H9 (cell line): ENCODE measurements around the gene SOX12. TPM values are rescaled to one million over a fixed set of nuclear protein-coding genes. Genes with fewer than 3 reads are reported as not detected.

Experiments used
- DNase-seq: peaks from one replicate; pipeline ENCODE4 v3.0.0-alpha.2; 2017
- H2AFZ ChIP-seq: one replicate; pipeline ENCODE4 v1.6.1; 2013; ENCODE audit warnings: mild to moderate bottlenecking, low read length, control low read depth, moderate library complexity
- H2AK5ac ChIP-seq: 2 replicates; pipeline ENCODE4 v1.6.1; 2013; ENCODE audit warnings: low read length, control low read depth, mixed read lengths; ENCODE audit not compliant: insufficient read length
- H2BK120ac ChIP-seq: one replicate; pipeline ENCODE4 v1.6.1; 2013; ENCODE audit warnings: low read depth, mild to moderate bottlenecking, low read length, control low read depth, inconsistent platforms; ENCODE audit not compliant: poor library complexity, severe bottlenecking
- H2BK12ac ChIP-seq: 2 replicates; pipeline ENCODE4 v1.6.1; 2013; ENCODE audit warnings: low read length, control low read depth, mixed read lengths, low read depth; ENCODE audit not compliant: insufficient read length
- H2BK15ac ChIP-seq: 2 replicates; pipeline ENCODE4 v1.6.1; 2013; ENCODE audit warnings: low read depth, low read length, control low read depth
- H2BK20ac ChIP-seq: one replicate; pipeline ENCODE4 v1.6.1; 2013; ENCODE audit warnings: low read depth, mild to moderate bottlenecking, low read length, control low read depth, inconsistent platforms; ENCODE audit not compliant: poor library complexity, severe bottlenecking
- H2BK5ac ChIP-seq: 2 replicates; pipeline ENCODE4 v1.6.1; 2013; ENCODE audit warnings: low read length, control low read depth, mixed read lengths; ENCODE audit not compliant: insufficient read length
- H3K14ac ChIP-seq: 2 replicates; pipeline ENCODE4 v1.6.1; 2013; ENCODE audit warnings: low read length, control low read depth; ENCODE audit not compliant: insufficient read depth
- H3K18ac ChIP-seq: 2 replicates; pipeline ENCODE4 v1.6.1; 2013; ENCODE audit warnings: low read depth, mild to moderate bottlenecking, mixed read lengths, low read length, control low read depth; ENCODE audit not compliant: insufficient read length
- H3K23ac ChIP-seq: 2 replicates; pipeline ENCODE4 v1.6.1; 2013; ENCODE audit warnings: low read length, control low read depth, mixed read lengths, low read depth; ENCODE audit not compliant: insufficient read length
- H3K23me2 ChIP-seq: 2 replicates; pipeline ENCODE4 v1.6.1; 2013; ENCODE audit warnings: low read depth, mild to moderate bottlenecking, mixed read lengths, low read length, control low read depth; ENCODE audit not compliant: insufficient read length, poor library complexity, severe bottlenecking
- H3K27ac ChIP-seq: 2 replicates; pipeline ENCODE4 v1.5.1; 2013; ENCODE audit warnings: low read length, control low read depth, mixed read lengths, low read depth; ENCODE audit not compliant: insufficient read length
- H3K27me3 ChIP-seq: 2 replicates; pipeline ENCODE4 v1.6.1; 2013; ENCODE audit warnings: low read length, control low read depth, inconsistent platforms; ENCODE audit not compliant: insufficient read depth
- H3K4ac ChIP-seq: 2 replicates; pipeline ENCODE4 v1.6.1; 2013; ENCODE audit warnings: low read depth, mild to moderate bottlenecking, control low read depth, inconsistent platforms, low read length, moderate library complexity
- H3K4me1 ChIP-seq: 2 replicates; pipeline ENCODE4 v1.6.1; 2013; ENCODE audit warnings: low read length, control low read depth, inconsistent platforms; ENCODE audit not compliant: insufficient read depth
- H3K4me2 ChIP-seq: 2 replicates; pipeline ENCODE4 v1.6.1; 2013; ENCODE audit warnings: low read length, control low read depth, mixed read lengths; ENCODE audit not compliant: insufficient read length, insufficient read depth
- H3K56ac ChIP-seq: 2 replicates; pipeline ENCODE4 v1.6.1; 2013; ENCODE audit warnings: low read depth, mild to moderate bottlenecking, mixed read lengths, low read length, control low read depth; ENCODE audit not compliant: insufficient read length
- H3K79me1 ChIP-seq: 2 replicates; pipeline ENCODE4 v1.6.1; 2013; ENCODE audit warnings: low read depth, mild to moderate bottlenecking, moderate library complexity, low read length, control low read depth, inconsistent platforms; ENCODE audit not compliant: insufficient read depth, poor library complexity, severe bottlenecking
- H3K79me2 ChIP-seq: 2 replicates; pipeline ENCODE4 v1.6.1; 2013; ENCODE audit warnings: low read length, control low read depth, inconsistent platforms; ENCODE audit not compliant: insufficient read depth
- H3K9ac ChIP-seq: 2 replicates; pipeline ENCODE4 v1.6.1; 2013; ENCODE audit warnings: low read length, control low read depth, mixed read lengths; ENCODE audit not compliant: insufficient read length; ENCODE audit errors: extremely low read depth
- H3K9me3 ChIP-seq: one replicate; pipeline ENCODE4 v1.6.1; 2013; ENCODE audit warnings: low read depth, low read length, inconsistent platforms; ENCODE audit not compliant: control insufficient read depth
- H3T11ph ChIP-seq: one replicate; pipeline ENCODE4 v1.6.1; 2013; ENCODE audit warnings: mild to moderate bottlenecking, low read length, control low read depth, inconsistent platforms
- H4K20me1 ChIP-seq: one replicate; pipeline ENCODE4 v1.6.1; 2013; ENCODE audit not compliant: control insufficient read depth, insufficient read length, insufficient read depth
- H4K5ac ChIP-seq: 2 replicates; pipeline ENCODE4 v1.6.1; 2013; ENCODE audit warnings: low read depth, mild to moderate bottlenecking, mixed read lengths, low read length, control low read depth; ENCODE audit not compliant: insufficient read length
- H4K8ac ChIP-seq: replicated peaks from 2 replicates; pipeline ENCODE4 v1.6.1; 2013; ENCODE audit warnings: low read length, control low read depth, mixed read lengths, low read depth; ENCODE audit not compliant: insufficient read length
- H4K91ac ChIP-seq: 2 replicates; pipeline ENCODE4 v1.6.1; 2013; ENCODE audit warnings: low read depth, mild to moderate bottlenecking, moderate library complexity, mixed read lengths, low read length, control low read depth; ENCODE audit not compliant: insufficient read length
- H3K27ac Mint-ChIP-seq, 3 experiments: 2 replicates in 2 of 3; 3 replicates in 1 of 3; pipeline ENCODE4 v1.8.0; 2020 to 2021; ENCODE audit warnings: mixed read lengths in 3 of 3, mild to moderate bottlenecking in 1 of 3, moderate library complexity in 1 of 3
- H3K27me3 Mint-ChIP-seq: 2 replicates; pipeline ENCODE4 v1.8.0; 2021; ENCODE audit warnings: low read depth, mild to moderate bottlenecking, moderate library complexity, mixed read lengths
- H3K36me3 Mint-ChIP-seq, 3 experiments: 2 replicates in 2 of 3; 3 replicates in 1 of 3; pipeline ENCODE4 v1.8.0; 2020 to 2021; ENCODE audit warnings: low read depth in 3 of 3, mixed read lengths in 3 of 3; ENCODE audit not compliant: insufficient read depth in 1 of 3
- H3K4me1 Mint-ChIP-seq, 2 experiments: 2 replicates each; pipeline ENCODE4 v1.8.0; 2020; ENCODE audit warnings: mixed read lengths in 2 of 2
- H3K4me3 Mint-ChIP-seq, 2 experiments: 2 replicates in 1 of 2; 3 replicates in 1 of 2; pipeline ENCODE4 v1.8.0; 2020 to 2021; ENCODE audit warnings: mild to moderate bottlenecking in 2 of 2, mixed read lengths in 2 of 2, moderate library complexity in 1 of 2
- H3K9me3 Mint-ChIP-seq, 2 experiments: 2 replicates in 1 of 2; 3 replicates in 1 of 2; pipeline ENCODE4 v1.8.0; 2020; ENCODE audit warnings: mild to moderate bottlenecking in 2 of 2, mixed read lengths in 2 of 2, moderate library complexity in 1 of 2
- WGBS: extraction: QIAGEN DNeasy Blood & Tissue Kit; methylation state at CpG from one replicate; pipeline ENCODE4 v1.1.7; 2013; ENCODE audit warnings: missing lambda C conversion rate, low lambda C conversion rate, mixed read lengths; ENCODE audit not compliant: insufficient read length; ENCODE audit errors: extremely low coverage; 5-methylcytosine and 5-hydroxymethylcytosine counted together
- total RNA-seq: library from RNA; stranded (reverse); gene quantifications from 2 replicates; pipeline ENCODE4 v1.2.1, GENCODE V29; 2021
- TF ChIP-seq, protein P1 (sequence below): fragments of 200-600 bp; sonication (generic); conservative IDR thresholded peaks from 3 replicates; pipeline ENCODE4 v1.8.0; 2021; ENCODE audit warnings: antibody characterized with exemption, mild to moderate bottlenecking

SOX12 gene
- total RNA-seq, 1 experiment from 2014 or later = 54.4 TPM

DNA sequence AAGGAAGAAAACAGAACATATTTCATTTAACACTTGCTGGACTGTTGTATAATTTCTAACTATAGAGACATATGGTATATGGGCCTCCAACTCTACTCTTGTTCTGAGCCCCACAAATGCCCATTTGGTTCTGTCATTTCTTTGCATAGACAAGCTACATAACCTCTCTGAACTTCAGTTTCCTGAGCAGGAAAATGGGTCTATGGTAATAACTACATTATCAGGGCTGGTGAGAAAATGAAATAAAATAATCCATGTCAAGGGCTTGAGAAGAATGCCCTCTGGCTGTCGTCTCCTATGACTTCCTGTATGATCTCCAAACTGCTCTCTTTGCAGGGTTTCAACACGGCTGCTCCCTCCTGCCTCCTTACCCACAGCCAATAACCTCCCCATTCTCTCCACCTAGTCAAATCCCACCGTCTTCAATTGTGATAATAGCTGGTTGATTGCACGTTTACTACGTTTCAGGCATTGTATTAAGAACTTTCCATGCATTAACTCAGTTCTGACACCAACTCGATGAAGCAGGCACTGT, 16.0 kb upstream of the SOX12 start:
- Histone ChIP-seq H2AK5ac (no peak overlapping the region), H3K79me2 (no peaks in the 10 kb centered on the region), H3K4me1 (no peaks in the 10 kb centered on the region; the same call in 1 of the 2 replicates), H2BK15ac (no peak overlapping the region), H3K27me3 (no peaks in the 10 kb centered on the region), H4K20me1 (no peaks in the 10 kb centered on the region), H2BK20ac (no peak overlapping the region), H4K91ac (no peak overlapping the region), H3K9me3 (no peaks in the 10 kb centered on the region), H3K27ac (peak overlapping the region; percentile 88), H2BK5ac (no peak overlapping the region), H3K4me2 (peak overlapping the region; percentile 95), H3K18ac (peak overlapping the region; percentile 56), H3K4ac (no peak overlapping the region), H3T11ph (no peak overlapping the region), H4K8ac (no peak overlapping the region), H3K79me1 (no peaks in the 10 kb centered on the region), H4K5ac (no peak overlapping the region), H3K9ac (peak overlapping the region; percentile 68), H2BK120ac (no peak overlapping the region), H3K23ac (no peak overlapping the region), H3K23me2 (peaks cover 9% of the 10 kb centered on the region), H3K14ac (peak overlapping the region; percentile 38; the same call in 1 of the 2 replicates), H3K56ac (no peak overlapping the region), H2BK12ac (no peak overlapping the region), H2AFZ (no peak overlapping the region)
- no peaks in the 10 kb centered on the region for H3K9me3 Mint-ChIP-seq
- peak overlapping the region; percentile 56 to 85 for H3K4me3 Mint-ChIP-seq
- H3K36me3 Mint-ChIP-seq = no peaks in the 10 kb centered on the region; a peak in 1 of 7 replicates
- WGBS = no CpG with 5 or more reads among the region's 6 CpGs
- TF ChIP-seq, protein P1, sequence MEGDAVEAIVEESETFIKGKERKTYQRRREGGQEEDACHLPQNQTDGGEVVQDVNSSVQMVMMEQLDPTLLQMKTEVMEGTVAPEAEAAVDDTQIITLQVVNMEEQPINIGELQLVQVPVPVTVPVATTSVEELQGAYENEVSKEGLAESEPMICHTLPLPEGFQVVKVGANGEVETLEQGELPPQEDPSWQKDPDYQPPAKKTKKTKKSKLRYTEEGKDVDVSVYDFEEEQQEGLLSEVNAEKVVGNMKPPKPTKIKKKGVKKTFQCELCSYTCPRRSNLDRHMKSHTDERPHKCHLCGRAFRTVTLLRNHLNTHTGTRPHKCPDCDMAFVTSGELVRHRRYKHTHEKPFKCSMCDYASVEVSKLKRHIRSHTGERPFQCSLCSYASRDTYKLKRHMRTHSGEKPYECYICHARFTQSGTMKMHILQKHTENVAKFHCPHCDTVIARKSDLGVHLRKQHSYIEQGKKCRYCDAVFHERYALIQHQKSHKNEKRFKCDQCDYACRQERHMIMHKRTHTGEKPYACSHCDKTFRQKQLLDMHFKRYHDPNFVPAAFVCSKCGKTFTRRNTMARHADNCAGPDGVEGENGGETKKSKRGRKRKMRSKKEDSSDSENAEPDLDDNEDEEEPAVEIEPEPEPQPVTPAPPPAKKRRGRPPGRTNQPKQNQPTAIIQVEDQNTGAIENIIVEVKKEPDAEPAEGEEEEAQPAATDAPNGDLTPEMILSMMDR = no peak
- peak overlapping the region; percentile 68 to 98 (median 94) for H3K27ac Mint-ChIP-seq
- peaks cover 24 to 28% of the 10 kb centered on the region in 2 experiments for H3K4me1 Mint-ChIP-seq
- DNase-seq = no peak
- H3K27me3 Mint-ChIP-seq = peaks cover 4% of the 10 kb centered on the region; the same call in 1 of the 2 replicates
